MM.1S (cell line): Measurements from ENCODE around the gene TRIM3.

Source experiments
- CTCF ChIP-seq: fragments of 300-600 bp; sonication (generic); IDR thresholded peaks from 2 replicates; pipeline ENCODE4 v1.5.1; 2016; ENCODE audit warnings: antibody characterized with exemption, low read length, mixed read lengths
- EZH2 ChIP-seq: fragments of 300-600 bp; sonication (generic); optimal IDR thresholded peaks from 2 replicates; pipeline ENCODE3; 2017; ENCODE audit warnings: low read depth, mild to moderate bottlenecking, antibody characterized with exemption, low read length, mixed read lengths
- EZH2phosphoT487 ChIP-seq: fragments of 300-600 bp; sonication (generic); IDR thresholded peaks from 2 replicates; pipeline ENCODE4 v1.6.1; 2018; ENCODE audit warnings: antibody characterized with exemption, low read length

- no peak for TF ChIP-seq CTCF
- no peak for TF ChIP-seq EZH2phosphoT487
- TF ChIP-seq EZH2, result no peak
Measured at GRCh38 chr11:6486256-6486655, 12.5 kb upstream of the TRIM3 start.
